ENCODE results near the gene PPME1.

DNA sequence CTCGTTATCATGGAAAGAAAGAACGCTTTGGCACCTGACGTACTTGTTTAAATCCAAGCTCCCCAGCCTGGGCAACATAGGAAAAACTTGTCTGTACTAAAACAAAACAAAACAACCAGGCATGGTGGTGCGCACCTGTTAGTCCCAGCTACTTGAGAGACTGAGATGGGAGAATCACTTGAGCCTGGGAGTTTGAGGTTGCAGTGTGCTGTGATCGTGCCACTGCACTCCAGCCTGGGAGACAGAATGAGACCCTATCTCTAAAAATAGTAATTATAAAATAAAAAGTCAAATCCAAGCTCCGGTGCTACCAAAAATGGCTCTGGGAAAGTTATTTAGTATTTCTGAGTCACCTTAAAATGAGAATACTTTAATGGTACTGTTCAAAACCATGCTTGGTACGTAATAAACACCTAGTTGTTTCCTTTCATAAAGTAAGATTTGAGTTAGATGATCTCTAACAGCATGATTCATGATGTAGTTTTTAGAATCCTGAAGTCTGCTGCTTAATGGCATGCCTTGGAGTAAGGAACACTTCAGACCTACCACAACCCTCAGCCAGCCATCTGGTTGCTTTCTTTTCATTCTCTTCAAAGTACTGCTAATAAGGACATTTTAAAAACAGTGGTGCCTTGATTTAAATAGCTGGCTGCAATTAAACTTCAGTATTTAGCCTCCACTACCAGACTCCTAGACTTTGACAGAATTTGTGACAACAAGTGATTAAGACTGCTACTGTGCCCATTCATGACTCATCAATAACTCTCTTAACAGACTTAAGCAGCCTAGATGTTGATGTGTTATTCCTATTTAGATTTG is 8.4 kb downstream of the PPME1 start:
- TF ChIP-seq, protein P1, sequence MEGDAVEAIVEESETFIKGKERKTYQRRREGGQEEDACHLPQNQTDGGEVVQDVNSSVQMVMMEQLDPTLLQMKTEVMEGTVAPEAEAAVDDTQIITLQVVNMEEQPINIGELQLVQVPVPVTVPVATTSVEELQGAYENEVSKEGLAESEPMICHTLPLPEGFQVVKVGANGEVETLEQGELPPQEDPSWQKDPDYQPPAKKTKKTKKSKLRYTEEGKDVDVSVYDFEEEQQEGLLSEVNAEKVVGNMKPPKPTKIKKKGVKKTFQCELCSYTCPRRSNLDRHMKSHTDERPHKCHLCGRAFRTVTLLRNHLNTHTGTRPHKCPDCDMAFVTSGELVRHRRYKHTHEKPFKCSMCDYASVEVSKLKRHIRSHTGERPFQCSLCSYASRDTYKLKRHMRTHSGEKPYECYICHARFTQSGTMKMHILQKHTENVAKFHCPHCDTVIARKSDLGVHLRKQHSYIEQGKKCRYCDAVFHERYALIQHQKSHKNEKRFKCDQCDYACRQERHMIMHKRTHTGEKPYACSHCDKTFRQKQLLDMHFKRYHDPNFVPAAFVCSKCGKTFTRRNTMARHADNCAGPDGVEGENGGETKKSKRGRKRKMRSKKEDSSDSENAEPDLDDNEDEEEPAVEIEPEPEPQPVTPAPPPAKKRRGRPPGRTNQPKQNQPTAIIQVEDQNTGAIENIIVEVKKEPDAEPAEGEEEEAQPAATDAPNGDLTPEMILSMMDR (conservative IDR thresholded peaks at IDR 0.05; ENCODE audit: low read depth, low read length) = no peak
- no peak for TF ChIP-seq EZH2 (IDR thresholded peaks at IDR 0.05; ENCODE audit: low read length, unreplicated experiment)
- no peak for TF ChIP-seq EZH2phosphoT487 (IDR thresholded peaks at IDR 0.05; ENCODE audit: borderline replicate concordance, low read length)

Measured in PC-3 (cell line).